ENCODE measurements around the gene HAPSTR1. TPM values are rescaled to one million over a fixed set of nuclear protein-coding genes. Genes with fewer than 3 reads are reported as not detected.
"Not testable (repeated sequence)": the region's sequence is repeated elsewhere in the genome, so short reads cannot be mapped to it uniquely, and the experiment has no call there.

The HAPSTR1 gene
- total RNA-seq: 10 to 100 TPM; 39.1 to 53.1 (median 47.1) TPM

DNA sequence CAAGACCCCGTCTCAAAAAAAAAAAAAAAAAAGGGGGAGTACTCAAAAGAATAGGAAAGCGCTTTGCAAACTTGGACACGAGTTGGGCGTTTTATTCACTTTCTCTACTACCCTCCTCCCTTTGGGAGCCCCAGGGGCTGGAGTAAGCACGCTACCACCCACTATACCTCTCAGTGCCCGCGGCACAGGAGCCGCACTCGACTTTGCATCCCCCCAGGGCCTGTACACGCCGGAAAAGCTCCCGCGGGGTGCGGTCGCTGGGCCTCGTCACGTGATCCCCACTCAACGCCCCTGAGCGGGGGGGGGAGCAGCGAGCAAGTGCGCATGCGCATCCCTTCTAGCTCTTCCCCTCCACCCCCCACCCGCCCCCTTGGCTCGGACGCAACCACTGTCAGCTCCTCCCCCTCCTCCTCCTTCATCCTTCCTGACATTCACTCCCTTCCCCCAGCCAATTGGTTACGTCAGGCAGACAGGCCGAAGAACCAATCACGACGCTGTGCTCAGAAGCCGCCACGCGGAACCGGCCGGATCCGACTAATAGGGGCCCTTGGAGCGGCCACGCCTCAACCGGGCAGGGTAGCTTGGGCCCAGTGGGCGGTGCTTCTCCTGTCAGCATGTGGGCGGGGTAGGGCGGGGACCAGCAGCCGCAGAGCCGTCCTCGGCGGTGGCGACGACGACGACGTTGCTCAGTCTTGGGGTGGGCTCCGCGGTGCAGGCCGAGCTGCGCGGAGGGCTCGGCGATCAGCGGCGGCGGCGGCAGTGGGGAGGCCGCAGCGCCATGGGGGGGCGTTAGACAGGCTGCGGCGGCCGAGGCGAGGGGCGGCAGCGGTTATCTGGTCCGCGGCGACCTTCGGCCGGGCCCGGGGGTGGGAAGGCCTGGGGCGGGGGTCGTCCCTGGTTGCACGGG lies at the start of gene HAPSTR1:
HAPSTR1 (plus strand) TSS at position 685 of the 907 bp plus-strand sequence. CDS start 401 bp downstream, outside the sequence.
- TF ChIP-seq, protein P1, sequence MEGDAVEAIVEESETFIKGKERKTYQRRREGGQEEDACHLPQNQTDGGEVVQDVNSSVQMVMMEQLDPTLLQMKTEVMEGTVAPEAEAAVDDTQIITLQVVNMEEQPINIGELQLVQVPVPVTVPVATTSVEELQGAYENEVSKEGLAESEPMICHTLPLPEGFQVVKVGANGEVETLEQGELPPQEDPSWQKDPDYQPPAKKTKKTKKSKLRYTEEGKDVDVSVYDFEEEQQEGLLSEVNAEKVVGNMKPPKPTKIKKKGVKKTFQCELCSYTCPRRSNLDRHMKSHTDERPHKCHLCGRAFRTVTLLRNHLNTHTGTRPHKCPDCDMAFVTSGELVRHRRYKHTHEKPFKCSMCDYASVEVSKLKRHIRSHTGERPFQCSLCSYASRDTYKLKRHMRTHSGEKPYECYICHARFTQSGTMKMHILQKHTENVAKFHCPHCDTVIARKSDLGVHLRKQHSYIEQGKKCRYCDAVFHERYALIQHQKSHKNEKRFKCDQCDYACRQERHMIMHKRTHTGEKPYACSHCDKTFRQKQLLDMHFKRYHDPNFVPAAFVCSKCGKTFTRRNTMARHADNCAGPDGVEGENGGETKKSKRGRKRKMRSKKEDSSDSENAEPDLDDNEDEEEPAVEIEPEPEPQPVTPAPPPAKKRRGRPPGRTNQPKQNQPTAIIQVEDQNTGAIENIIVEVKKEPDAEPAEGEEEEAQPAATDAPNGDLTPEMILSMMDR (IDR thresholded peaks at IDR 0.05): no peak
- TF ChIP-seq POLR2A (IDR thresholded peaks at IDR 0.05): peak in 1 of 2 donors; percentile 99
- 0 to 1% methylated on average over 33 to 63 of the region's 79 CpGs for WGBS, 2 donors
- H3K4me3 ChIP-seq (ENCODE audit: low read depth, poor library complexity, severe bottlenecking): peak within 1 kb of the TSS; percentile 89
- DNase-seq (ENCODE audit: low spot score in 2 of 2): peak; percentile 100
- intact Hi-C loops (cut with DNase I; ENCODE audit: low total_unique reads): no loop called here

GRCh38 chr16:9042533-9042932 lies 48.9 kb upstream of the HAPSTR1 start:
- 72 to 74% methylated on average over 5 of the region's 5 CpGs for WGBS, 2 donors
- DNase-seq (ENCODE audit: low spot score in 2 of 2): no peak
- no peak overlapping the region for H3K4me3 ChIP-seq (ENCODE audit: low read depth, poor library complexity, severe bottlenecking)
- no peak for TF ChIP-seq POLR2A (IDR thresholded peaks at IDR 0.05)
- intact Hi-C loops (cut with DNase I; ENCODE audit: low total_unique reads): no loop called here

DNA sequence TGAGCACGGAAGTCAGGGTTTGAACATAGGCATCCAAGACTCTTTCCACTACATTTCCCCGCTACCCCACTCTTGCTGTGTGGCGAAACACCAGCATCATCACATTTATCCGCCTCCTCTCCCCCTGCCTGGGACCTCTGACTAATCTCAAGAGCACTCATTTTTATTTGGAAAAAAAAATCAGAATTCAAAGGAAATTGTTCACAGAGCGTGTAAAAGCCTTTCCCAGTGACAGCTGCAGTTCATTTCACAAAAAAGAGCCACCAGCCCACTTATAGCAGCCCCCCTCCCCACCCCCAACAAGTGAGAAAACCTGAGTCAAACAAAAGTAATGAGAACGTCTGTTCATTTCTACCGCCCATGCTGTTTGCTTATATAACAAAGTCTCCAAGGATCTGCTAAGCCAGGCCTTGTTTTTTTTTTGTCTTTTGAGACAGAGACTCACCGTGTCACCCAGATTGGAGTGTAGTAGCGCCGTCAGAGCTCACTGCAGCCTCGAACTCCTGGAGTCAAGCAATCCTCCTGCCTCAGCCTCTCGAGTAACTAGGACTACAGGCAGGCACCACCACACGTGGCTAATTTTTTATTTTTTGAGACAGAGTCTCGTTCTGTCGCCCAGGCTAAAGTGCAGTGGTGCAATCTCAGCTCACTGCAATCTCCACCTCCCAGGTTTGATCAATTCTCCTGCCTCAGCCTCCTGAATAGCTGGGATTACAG lies 48.3 kb upstream of the HAPSTR1 start:
- intact Hi-C loops (cut with DNase I; ENCODE audit: low total_unique reads): no loop called here
- 66 to 68% methylated on average over 15 of the region's 15 CpGs for WGBS, 2 donors
- DNase-seq (ENCODE audit: low spot score in 2 of 2): peak in 1 of 2 donors; percentile 21
- TF ChIP-seq, protein P1 (IDR thresholded peaks at IDR 0.05): no peak
- no peak for TF ChIP-seq POLR2A (IDR thresholded peaks at IDR 0.05)
- H3K4me3 ChIP-seq (ENCODE audit: low read depth, poor library complexity, severe bottlenecking): no peak overlapping the region

DNA sequence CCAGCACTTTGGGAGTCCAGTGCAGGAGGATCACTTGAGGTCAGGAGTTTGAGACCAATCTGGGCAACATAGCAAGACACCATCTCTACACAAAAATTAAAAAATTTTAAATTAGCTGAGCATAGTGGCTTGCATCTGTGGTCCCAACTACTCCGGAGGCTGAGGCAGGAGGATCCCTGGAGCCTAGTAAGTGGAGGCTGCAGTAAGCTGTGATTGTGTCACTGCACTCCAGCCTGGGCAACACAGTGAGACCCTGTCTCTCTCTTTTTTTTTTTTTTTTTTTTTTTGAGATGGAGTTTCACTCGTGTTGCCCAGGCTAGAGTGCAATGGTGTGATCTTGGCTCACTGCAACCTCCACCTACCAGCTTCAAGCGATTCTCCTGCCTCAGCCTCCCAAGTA lies 45.9 kb upstream of the HAPSTR1 start:
- intact Hi-C loops (cut with DNase I; ENCODE audit: low total_unique reads); DNase-seq (ENCODE audit: low spot score in 2 of 2); H3K4me3 ChIP-seq (ENCODE audit: low read depth, poor library complexity, severe bottlenecking): not testable (repeated sequence)
- WGBS, 2 donors: 59 to 85% methylated on average over 3 of the region's 3 CpGs

GRCh38 chr16:9046667-9047055 lies 44.8 kb upstream of the HAPSTR1 start:
- TF ChIP-seq, protein P1 (IDR thresholded peaks at IDR 0.05): no peak
- TF ChIP-seq POLR2A (IDR thresholded peaks at IDR 0.05): no peak
- intact Hi-C loops (cut with DNase I; ENCODE audit: low total_unique reads): no loop called here
- DNase-seq (ENCODE audit: low spot score in 2 of 2): no peak
- no peak overlapping the region for H3K4me3 ChIP-seq (ENCODE audit: low read depth, poor library complexity, severe bottlenecking)
- WGBS, 2 donors: 88 to 92% methylated on average over 1 of the region's 1 CpG

- no peak overlapping the region for H3K4me3 ChIP-seq (ENCODE audit: low read depth, poor library complexity, severe bottlenecking)
- intact Hi-C loops (cut with DNase I; ENCODE audit: low total_unique reads): no loop called here
- peak; percentile 93 to 95 for DNase-seq (ENCODE audit: low spot score in 2 of 2)
- TF ChIP-seq, protein P1 (IDR thresholded peaks at IDR 0.05): no peak
- no peak for TF ChIP-seq POLR2A (IDR thresholded peaks at IDR 0.05)
- 14 to 15% methylated on average over 7 of the region's 7 CpGs for WGBS, 2 donors
These were observed 43.6 kb upstream of the HAPSTR1 start for GRCh38 chr16:9047689-9048301.
